Transverse colon (tissue), 4 donors: ENCODE data around the gene IL3RA. TPM values are rescaled to one million over a fixed set of nuclear protein-coding genes. Genes with fewer than 3 reads are reported as not detected.
"Not testable (repeated sequence)": the region's sequence is repeated elsewhere in the genome, so short reads cannot be mapped to it uniquely, and the experiment has no call there.

Experiments
- DNase-seq: peaks from one replicate; pipeline ENCODE4 v3.0.0-alpha.2; 2019
- H3K27ac ChIP-seq, 4 donors: fragments of 200-600 bp; sonication (generic); 2 replicates each; pipeline ENCODE4 v1.5.1; 2016 to 2018; ENCODE audit warnings: inconsistent platforms in 4 of 4
- H3K27me3 ChIP-seq: fragments of 200-600 bp; sonication (generic); 2 replicates; pipeline ENCODE4 v1.5.1; 2017; ENCODE audit warnings: inconsistent platforms
- H3K36me3 ChIP-seq, 4 donors: fragments of 200-600 bp; sonication (generic); 2 replicates each; pipeline ENCODE4 v1.5.1; 2017 to 2019; ENCODE audit warnings: inconsistent platforms in 4 of 4
- H3K4me1 ChIP-seq, 4 donors: fragments of 200-600 bp; sonication (generic); 2 replicates each; pipeline ENCODE4 v1.5.1; 2017 to 2020; ENCODE audit warnings: inconsistent platforms in 4 of 4
- H3K4me3 ChIP-seq, 4 donors: fragments of 200-600 bp; sonication (generic); 1 replicate in 1 of 4; 2 replicates in 3 of 4; pipeline versions ENCODE4 v1.5.1 to v1.6.1; 2017 to 2019; ENCODE audit warnings: inconsistent platforms in 4 of 4
- H3K9me3 ChIP-seq, 2 donors: fragments of 200-600 bp; sonication (generic); 2 replicates each; pipeline ENCODE4 v1.5.1; 2017 to 2019; ENCODE audit warnings: inconsistent platforms in 2 of 2
- CTCF ChIP-seq, 5 experiments: fragments of 200-600 bp in 3 of 5; fragments of 450-650 bp in 2 of 5; sonication (generic) in 3 of 5; IDR thresholded peaks; 1 replicate in 2 of 5; 2 replicates in 3 of 5; pipeline ENCODE4 v1.5.1; 2016 to 2017; ENCODE audit warnings: antibody characterized with exemption in 5 of 5, inconsistent platforms in 3 of 5, mild to moderate bottlenecking in 2 of 5, moderate library complexity in 1 of 5
- EP300 ChIP-seq: sonication (generic); formaldehyde crosslinking; IDR thresholded peaks from one replicate; pipeline ENCODE4 v1.6.1; 2017; ENCODE audit warnings: antibody characterized with exemption, low read depth
- POLR2A ChIP-seq: fragments of 450-650 bp; IDR thresholded peaks from one replicate; pipeline ENCODE4 v1.6.1; 2016; ENCODE audit warnings: antibody characterized with exemption, mild to moderate bottlenecking, moderate library complexity
- POLR2AphosphoS5 ChIP-seq, 3 donors: sonication (generic); formaldehyde crosslinking; IDR thresholded peaks; one replicate each; pipeline ENCODE4 v1.6.1; 2016; ENCODE audit warnings: antibody characterized with exemption in 3 of 3
- WGBS, 2 donors: methylation state at CpG; one replicate each; pipeline ENCODE4 v1.1.5; 2018; ENCODE audit warnings: low coverage in 1 of 2; 5-methylcytosine and 5-hydroxymethylcytosine counted together
- in situ Hi-C, 4 donors: fragments of 200-750 bp; cut with MboI; loops; one replicate each; pipeline versions ENCODE4 v1.15.0 to v1.15.1; 2017; ENCODE audit warnings: low sequenced_read_pairs in 3 of 4, low pct_ligation_motif_present in 1 of 4, low pct_unique_long_range_greater_than_20kb in 1 of 4
- intact Hi-C: fragments of 100-400 bp; cut with DNase I; formaldehyde crosslinking; loops from one replicate; pipeline ENCODE4 v1.15.1; 2023; ENCODE audit warnings: low total_unique reads
- total RNA-seq, 4 donors: library from RNA; depleted of rRNA; stranded (reverse); fragments of >200 nt; gene quantifications; one replicate each; pipeline ENCODE4 v1.1.0, GENCODE V29; 2016

The IL3RA gene
- total RNA-seq, 4 donors from 2014 or later: 3.0 to 11.1 (median 5.8) TPM

GRCh38 chrX:1325515-1326116 lies 11.0 kb upstream of the IL3RA start:
- H3K27ac ChIP-seq: no peak overlapping the region
- TF ChIP-seq EP300: no peak
- no peak for TF ChIP-seq POLR2A
- TF ChIP-seq POLR2AphosphoS5 (IDR thresholded peaks at IDR 0.05): no peak
- TF ChIP-seq CTCF (IDR thresholded peaks at IDR 0.05): no peak
- intact Hi-C loops: no loop called here
- no peak overlapping the region for H3K4me3 ChIP-seq
- no peak for DNase-seq
- in situ Hi-C loops: no loop called here
- 53 to 100% methylated on average over 1 to 19 of the region's 20 CpGs for WGBS, 2 donors
- no peaks in the 10 kb centered on the region for H3K4me1 ChIP-seq
- H3K27me3 ChIP-seq: no peaks in the 10 kb centered on the region
- no peaks in the 10 kb centered on the region for H3K9me3 ChIP-seq
- no peaks in the 10 kb centered on the region for H3K36me3 ChIP-seq

GRCh38 chrX:1327651-1328304 lies 8.8 kb upstream of the IL3RA start:
- no peak for DNase-seq
- H3K27ac ChIP-seq: no peak overlapping the region
- no peak overlapping the region for H3K4me3 ChIP-seq
- H3K9me3 ChIP-seq: no peaks in the 10 kb centered on the region
- H3K4me1 ChIP-seq: no peaks in the 10 kb centered on the region
- H3K36me3 ChIP-seq: no peaks in the 10 kb centered on the region
- TF ChIP-seq EP300 (no peak), POLR2A (no peak), CTCF (IDR thresholded peaks at IDR 0.05) (no peak), POLR2AphosphoS5 (IDR thresholded peaks at IDR 0.05) (no peak)
- intact Hi-C loops: no loop called here
- WGBS, 2 donors: 22 to 58% methylated on average over 4 to 18 of the region's 18 CpGs
- no peaks in the 10 kb centered on the region for H3K27me3 ChIP-seq
- in situ Hi-C loops: no loop called here

GRCh38 chrX:1330605-1331004 lies 6.0 kb upstream of the IL3RA start:
- Histone ChIP-seq H3K27ac (no peak overlapping the region), H3K36me3 (no peaks in the 10 kb centered on the region), H3K4me3 (no peak overlapping the region), H3K27me3 (no peaks in the 10 kb centered on the region), H3K9me3 (no peaks in the 10 kb centered on the region), H3K4me1 (peaks cover 0 to 4% (median 0%) of the 10 kb centered on the region in 4 donors)
- TF ChIP-seq POLR2AphosphoS5 (IDR thresholded peaks at IDR 0.05): no peak
- TF ChIP-seq EP300: no peak
- TF ChIP-seq POLR2A: no peak
- TF ChIP-seq CTCF (IDR thresholded peaks at IDR 0.05): no peak
- 41 to 47% methylated on average over 4 to 12 of the region's 12 CpGs for WGBS, 2 donors
- in situ Hi-C loops: no loop called here
- intact Hi-C loops: no loop called here
- DNase-seq: no peak

- 71 to 90% methylated on average over 4 of the region's 4 CpGs for WGBS, 2 donors
- intact Hi-C loops, H3K9me3 ChIP-seq, DNase-seq, H3K36me3 ChIP-seq, H3K4me3 ChIP-seq, in situ Hi-C loops, H3K27ac ChIP-seq, H3K27me3 ChIP-seq: not testable (repeated sequence)
- H3K4me1 ChIP-seq: peaks cover 0 to 11% (median 0%) of the 10 kb centered on the region in 4 donors
Observed at GRCh38 chrX:1332433-1332832, 4.2 kb upstream of the IL3RA start.
